ENCODE measurements around the gene HLF.

- TF ChIP-seq CTCF (IDR thresholded peaks at IDR 0.05; ENCODE audit: extremely low read depth in 1 of 2, insufficient read depth in 1 of 2, low read depth in 1 of 2, low read length in 2 of 2) (no peak), MYC (IDR thresholded peaks at IDR 0.05; ENCODE audit: low read depth, low read length) (no peak), POLR2AphosphoS5 (IDR thresholded peaks at IDR 0.05; ENCODE audit: insufficient read depth, low read depth, low read length) (no peak), JUN (IDR thresholded peaks at IDR 0.05; ENCODE audit: borderline replicate concordance, insufficient read depth, insufficient read length, low read depth) (no peak), POLR2A (IDR thresholded peaks at IDR 0.05; ENCODE audit: low read depth, low read length) (no peak)
Measured at GRCh38 chr17:55303701-55304145, 39.0 kb downstream of the HLF start.

All from endothelial cell of umbilical vein (primary cell).